Measurements from ENCODE around the gene ANO2.

ANO2 gene

DNA sequence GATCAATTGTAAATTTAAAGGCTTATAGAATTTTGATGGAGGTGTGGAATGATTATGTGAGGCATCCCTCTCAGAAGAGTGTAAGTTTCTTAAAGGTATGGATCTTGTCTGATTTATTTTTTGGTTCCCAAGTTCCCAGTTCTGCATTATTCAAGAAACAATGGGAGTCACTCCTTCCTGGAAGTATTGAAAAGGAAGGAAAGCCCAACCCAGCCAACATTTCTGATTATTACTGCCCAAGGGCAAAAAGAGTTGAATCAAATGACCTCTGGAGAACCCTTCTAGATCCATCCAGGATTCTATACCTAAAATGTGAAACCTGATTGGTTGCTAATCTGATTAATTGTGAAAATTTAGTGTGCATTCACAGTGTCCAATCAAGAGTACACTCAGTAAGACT is 166.2 kb downstream of the ANO2 start:
- TF ChIP-seq, protein P1, sequence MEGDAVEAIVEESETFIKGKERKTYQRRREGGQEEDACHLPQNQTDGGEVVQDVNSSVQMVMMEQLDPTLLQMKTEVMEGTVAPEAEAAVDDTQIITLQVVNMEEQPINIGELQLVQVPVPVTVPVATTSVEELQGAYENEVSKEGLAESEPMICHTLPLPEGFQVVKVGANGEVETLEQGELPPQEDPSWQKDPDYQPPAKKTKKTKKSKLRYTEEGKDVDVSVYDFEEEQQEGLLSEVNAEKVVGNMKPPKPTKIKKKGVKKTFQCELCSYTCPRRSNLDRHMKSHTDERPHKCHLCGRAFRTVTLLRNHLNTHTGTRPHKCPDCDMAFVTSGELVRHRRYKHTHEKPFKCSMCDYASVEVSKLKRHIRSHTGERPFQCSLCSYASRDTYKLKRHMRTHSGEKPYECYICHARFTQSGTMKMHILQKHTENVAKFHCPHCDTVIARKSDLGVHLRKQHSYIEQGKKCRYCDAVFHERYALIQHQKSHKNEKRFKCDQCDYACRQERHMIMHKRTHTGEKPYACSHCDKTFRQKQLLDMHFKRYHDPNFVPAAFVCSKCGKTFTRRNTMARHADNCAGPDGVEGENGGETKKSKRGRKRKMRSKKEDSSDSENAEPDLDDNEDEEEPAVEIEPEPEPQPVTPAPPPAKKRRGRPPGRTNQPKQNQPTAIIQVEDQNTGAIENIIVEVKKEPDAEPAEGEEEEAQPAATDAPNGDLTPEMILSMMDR (IDR thresholded peaks at IDR 0.05; ENCODE audit: low read depth, low read length): no peak
- no peak for TF ChIP-seq EZH2phosphoT487 (IDR thresholded peaks at IDR 0.05; ENCODE audit: low read depth)

DNA sequence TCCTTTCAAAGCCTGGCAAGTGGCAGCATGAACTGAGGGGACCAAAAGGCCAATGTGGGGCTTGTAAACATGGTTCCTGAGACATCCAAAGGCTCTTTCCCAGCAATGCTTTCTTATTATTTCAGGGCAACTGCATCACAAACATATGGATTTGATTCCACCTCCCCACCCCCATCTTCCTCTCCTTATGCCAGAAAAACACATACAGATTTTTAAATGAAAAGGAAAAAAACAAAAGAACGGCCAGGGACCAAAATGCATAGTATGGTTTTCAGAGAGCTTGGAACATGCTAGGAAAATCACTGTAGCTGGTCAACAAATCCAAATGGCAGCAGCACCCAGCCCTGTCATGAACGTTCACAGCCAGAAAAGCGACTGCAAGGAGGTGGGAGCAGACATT is 167.6 kb downstream of the ANO2 start:
- no peak overlapping the region for H3K27ac ChIP-seq (ENCODE audit: low read length)
- no peaks in the 10 kb centered on the region for H3K79me2 ChIP-seq (ENCODE audit: low read length)
- H3K9me3 ChIP-seq (ENCODE audit: insufficient read depth, low read length): no peaks in the 10 kb centered on the region
- H3K36me3 ChIP-seq (replicated peaks; ENCODE audit: low read depth, low read length): no peaks in the 10 kb centered on the region
- no peaks in the 10 kb centered on the region for H4K20me1 ChIP-seq (ENCODE audit: insufficient read depth, low read length)
- peaks cover 32% of the 10 kb centered on the region for H3K27me3 ChIP-seq (ENCODE audit: low read depth, low read length)
- no peak for TF ChIP-seq EZH2phosphoT487 (IDR thresholded peaks at IDR 0.05; ENCODE audit: low read depth)
- TF ChIP-seq, protein P1 (IDR thresholded peaks at IDR 0.05; ENCODE audit: low read depth, low read length): no peak
- no peak overlapping the region for H3K9ac ChIP-seq (ENCODE audit: low read length)
- H2AFZ ChIP-seq (ENCODE audit: low read depth, low read length): no peak overlapping the region
- H3K4me2 ChIP-seq (ENCODE audit: low read length): no peak overlapping the region
- no peak overlapping the region for H3K4me3 ChIP-seq (ENCODE audit: low read length)
- no peaks in the 10 kb centered on the region for H3K4me1 ChIP-seq (ENCODE audit: low read length)

More for the DNA sequence above, 166.2 kb downstream of the ANO2 start:
- Histone ChIP-seq H3K36me3 (replicated peaks; ENCODE audit: low read depth, low read length) (no peaks in the 10 kb centered on the region), H3K79me2 (ENCODE audit: low read length) (no peaks in the 10 kb centered on the region), H4K20me1 (ENCODE audit: insufficient read depth, low read length) (no peaks in the 10 kb centered on the region), H2AFZ (ENCODE audit: low read depth, low read length) (no peak overlapping the region), H3K4me3 (ENCODE audit: low read length) (no peak overlapping the region), H3K27ac (ENCODE audit: low read length) (no peak overlapping the region), H3K4me1 (ENCODE audit: low read length) (no peaks in the 10 kb centered on the region), H3K9me3 (ENCODE audit: insufficient read depth, low read length) (no peaks in the 10 kb centered on the region), H3K9ac (ENCODE audit: low read length) (no peak overlapping the region), H3K27me3 (ENCODE audit: low read depth, low read length) (peaks cover 22% of the 10 kb centered on the region), H3K4me2 (ENCODE audit: low read length) (no peak overlapping the region)

DNA sequence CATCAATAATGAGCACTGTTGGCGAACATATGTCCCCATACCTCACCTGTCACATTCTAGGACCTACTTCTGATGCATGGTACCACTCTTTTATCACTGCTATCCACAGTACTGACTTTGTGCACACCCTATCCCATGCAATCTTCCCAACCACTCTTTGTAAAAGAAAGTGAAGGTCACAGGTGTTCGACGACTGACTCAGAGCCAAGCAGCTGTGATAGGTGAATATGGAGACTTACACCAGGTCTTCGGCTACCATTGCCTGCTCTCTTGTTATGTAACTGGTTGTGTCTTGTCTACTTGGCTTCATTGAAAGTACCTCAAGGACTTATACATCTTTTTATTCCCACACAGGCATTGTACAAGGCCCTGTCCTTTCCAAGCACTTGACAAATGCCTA is 169.0 kb downstream of the ANO2 start:
- H3K4me3 ChIP-seq (ENCODE audit: low read length): no peak overlapping the region
- H3K4me2 ChIP-seq (ENCODE audit: low read length): no peak overlapping the region
- H3K9ac ChIP-seq (ENCODE audit: low read length): no peak overlapping the region
- H2AFZ ChIP-seq (ENCODE audit: low read depth, low read length): no peak overlapping the region
- no peaks in the 10 kb centered on the region for H3K79me2 ChIP-seq (ENCODE audit: low read length)
- H3K27ac ChIP-seq (ENCODE audit: low read length): no peak overlapping the region
- TF ChIP-seq, protein P1 (IDR thresholded peaks at IDR 0.05; ENCODE audit: low read depth, low read length): no peak
- no peak for TF ChIP-seq EZH2phosphoT487 (IDR thresholded peaks at IDR 0.05; ENCODE audit: low read depth)
- H3K4me1 ChIP-seq (ENCODE audit: low read length): no peaks in the 10 kb centered on the region
- H4K20me1 ChIP-seq (ENCODE audit: insufficient read depth, low read length): no peaks in the 10 kb centered on the region
- no peaks in the 10 kb centered on the region for H3K9me3 ChIP-seq (ENCODE audit: insufficient read depth, low read length)
- peaks cover 32% of the 10 kb centered on the region for H3K27me3 ChIP-seq (ENCODE audit: low read depth, low read length)
- H3K36me3 ChIP-seq (replicated peaks; ENCODE audit: low read depth, low read length): no peaks in the 10 kb centered on the region

DNA sequence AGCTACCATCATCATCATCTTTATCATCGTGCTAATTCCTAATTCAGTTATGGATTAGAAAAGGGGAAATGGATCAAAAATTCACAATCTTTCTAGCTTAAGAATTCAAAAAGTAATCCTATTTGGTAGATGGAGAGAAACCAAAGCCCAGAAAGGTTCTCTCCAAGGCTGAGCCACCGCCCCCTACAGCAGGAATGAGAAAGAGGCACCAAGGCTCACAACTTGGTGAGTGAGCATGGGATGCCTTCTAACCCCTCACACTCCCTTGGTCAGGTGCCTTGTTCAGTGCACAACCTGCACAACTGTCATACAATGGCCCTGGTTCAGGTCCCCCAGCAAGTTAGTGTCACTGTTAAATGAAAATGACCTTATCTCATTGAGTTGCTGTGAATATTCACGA is 171.5 kb downstream of the ANO2 start:
- Histone ChIP-seq H3K27me3 (ENCODE audit: low read depth, low read length) (peaks cover 29% of the 10 kb centered on the region), H3K9me3 (ENCODE audit: insufficient read depth, low read length) (no peaks in the 10 kb centered on the region), H3K79me2 (ENCODE audit: low read length) (no peaks in the 10 kb centered on the region), H3K27ac (ENCODE audit: low read length) (no peak overlapping the region), H3K4me1 (ENCODE audit: low read length) (no peaks in the 10 kb centered on the region), H4K20me1 (ENCODE audit: insufficient read depth, low read length) (no peaks in the 10 kb centered on the region), H3K4me2 (ENCODE audit: low read length) (no peak overlapping the region), H3K4me3 (ENCODE audit: low read length) (no peak overlapping the region), H3K9ac (ENCODE audit: low read length) (no peak overlapping the region), H3K36me3 (replicated peaks; ENCODE audit: low read depth, low read length) (no peaks in the 10 kb centered on the region), H2AFZ (ENCODE audit: low read depth, low read length) (no peak overlapping the region)
- TF ChIP-seq EZH2phosphoT487 (IDR thresholded peaks at IDR 0.05; ENCODE audit: low read depth): no peak
- TF ChIP-seq, protein P1 (IDR thresholded peaks at IDR 0.05; ENCODE audit: low read depth, low read length): no peak
